SK-N-SH (cell line): ENCODE results near the gene TP53I11. TPM values are rescaled to one million over a fixed set of nuclear protein-coding genes. Genes with fewer than 3 reads are reported as not detected.
A peak's percentile ranks its signal among the peaks of the same experiment; 100 is the strongest.

Source experiments
- CTCF ChIA-PET: fragments of 300-600, 350-600 bp; formaldehyde crosslinking; extraction: SDS; loops from one replicate; lab custom pipeline; 2021; lab: Yijun Ruan, JAX
- POLR2A ChIA-PET: fragments of 350-600 bp; sonication (Branson Sonifier 250); formaldehyde crosslinking; extraction: SDS; loops from one replicate; lab custom pipeline; 2020; ENCODE audit warnings: antibody characterized with exemption, inconsistent platforms; lab: Yijun Ruan, JAX
- DNase-seq: peaks from one replicate; pipeline ENCODE4 v3.0.0; 2012
- H2AFZ ChIP-seq: fragments of 200-600 bp; sonication (generic); 2 replicates; pipeline ENCODE4 v1.8.1; 2016; ENCODE audit warnings: antibody characterized with exemption, mild to moderate bottlenecking, low read depth
- H3F3A ChIP-seq: fragments of 200-600 bp; sonication (generic); replicated peaks from 2 replicates; pipeline ENCODE3; 2016; ENCODE audit warnings: antibody characterized with exemption, mild to moderate bottlenecking; ENCODE audit not compliant: insufficient read depth
- H3K27ac ChIP-seq, 2 experiments: fragments of 200-500 bp in 1 of 2; fragments of 200-600 bp in 1 of 2; sonication (Bioruptor generic) in 1 of 2; sonication (generic), shearing (Covaris generic) in 1 of 2; 2 replicates each; pipeline versions ENCODE4 v1.5.1 to v1.6.1; 2014 to 2016; ENCODE audit warnings: low read depth in 2 of 2, inconsistent platforms in 1 of 2, low read length in 1 of 2, mild to moderate bottlenecking in 1 of 2, mixed read lengths in 1 of 2
- H3K27me3 ChIP-seq: fragments of 200-600 bp; sonication (generic), shearing (Covaris generic); 2 replicates; pipeline ENCODE4 v1.6.1; 2016; ENCODE audit warnings: mixed run types; ENCODE audit not compliant: insufficient read depth
- H3K36me3 ChIP-seq, 2 experiments: fragments of 200-500 bp in 1 of 2; fragments of 200-600 bp in 1 of 2; sonication (Bioruptor generic) in 1 of 2; sonication (generic) in 1 of 2; replicated peaks in 1 of 2; 2 replicates each; pipeline versions ENCODE3 to v1.5.1; 2014 to 2016; ENCODE audit warnings: low read length in 1 of 2, mild to moderate bottlenecking in 1 of 2; ENCODE audit not compliant: insufficient read depth in 2 of 2, control insufficient read depth in 1 of 2
- H3K4me1 ChIP-seq, 2 experiments: fragments of 200-500 bp in 1 of 2; fragments of 200-600 bp in 1 of 2; sonication (Bioruptor generic) in 1 of 2; sonication (generic), shearing (Covaris generic) in 1 of 2; 2 replicates each; pipeline versions ENCODE4 v1.5.1 to v1.6.1; 2014 to 2016; ENCODE audit warnings: low read depth in 1 of 2, low read length in 1 of 2, mixed run types in 1 of 2; ENCODE audit not compliant: insufficient read depth in 2 of 2, control insufficient read depth in 1 of 2
- H3K4me2 ChIP-seq: fragments of 200-600 bp; sonication (generic), shearing (Covaris generic); 2 replicates; pipeline ENCODE4 v1.6.1; 2017; ENCODE audit warnings: mixed run types
- H3K4me3 ChIP-seq, 2 experiments: fragments of 200-500 bp in 1 of 2; fragments of 200-600 bp in 1 of 2; sonication (Bioruptor generic) in 1 of 2; sonication (generic), shearing (Covaris generic) in 1 of 2; 2 replicates each; pipeline versions ENCODE4 v1.5.1 to v1.8.1; 2014 to 2016; ENCODE audit warnings: low read depth in 2 of 2, inconsistent platforms in 1 of 2, low read length in 1 of 2, mild to moderate bottlenecking in 1 of 2, mixed read lengths in 1 of 2, moderate library complexity in 1 of 2
- H3K79me2 ChIP-seq: fragments of 200-600 bp; sonication (generic); 2 replicates; pipeline ENCODE4 v1.8.1; 2017; ENCODE audit warnings: mild to moderate bottlenecking; ENCODE audit not compliant: insufficient read depth
- H3K9ac ChIP-seq: fragments of 200-600 bp; sonication (generic); 2 replicates; pipeline ENCODE4 v1.6.1; 2017; ENCODE audit warnings: mixed run types
- H3K9me2 ChIP-seq: fragments of 200-600 bp; sonication (generic); 2 replicates; pipeline ENCODE4 v1.6.1; 2017; ENCODE audit warnings: mixed run types
- H3K9me3 ChIP-seq: fragments of 200-600 bp; sonication (generic); 2 replicates; pipeline ENCODE4 v1.6.1; 2017; ENCODE audit warnings: mixed run types, mild to moderate bottlenecking, moderate library complexity
- H4K20me1 ChIP-seq: fragments of 200-600 bp; sonication (generic); 2 replicates; pipeline ENCODE4 v1.6.1; 2017; ENCODE audit warnings: mild to moderate bottlenecking, mixed run types; ENCODE audit not compliant: insufficient read depth
- EZH2phosphoT487 ChIP-seq: fragments of 200-600 bp; sonication (generic); IDR thresholded peaks from 2 replicates; pipeline ENCODE4 v1.6.1; 2017; ENCODE audit warnings: low read depth, mixed run types, mild to moderate bottlenecking, antibody characterized with exemption, moderate library complexity, borderline replicate concordance
- GABPA ChIP-seq: IDR thresholded peaks from 2 replicates; pipeline ENCODE4 v1.4.0; 2012; ENCODE audit warnings: low read depth, mild to moderate bottlenecking
- MXI1 ChIP-seq: IDR thresholded peaks from 2 replicates; pipeline ENCODE4 v1.6.1; 2012; ENCODE audit warnings: mild to moderate bottlenecking, low read depth, low read length, improper control_type of control experiment
- RXRA ChIP-seq: IDR thresholded peaks from 2 replicates; pipeline ENCODE4 v1.4.0; 2012; ENCODE audit warnings: low read depth, mild to moderate bottlenecking, borderline replicate concordance
- SIN3A ChIP-seq: IDR thresholded peaks from 2 replicates; pipeline ENCODE4 v1.6.1; 2012; ENCODE audit warnings: low read depth, mild to moderate bottlenecking, low read length, moderate library complexity, borderline replicate concordance
- SMC3 ChIP-seq: IDR thresholded peaks from 2 replicates; pipeline ENCODE4 v1.6.1; 2012; ENCODE audit warnings: low read depth, low read length, improper control_type of control experiment
- TAF1 ChIP-seq: IDR thresholded peaks from 2 replicates; pipeline ENCODE4 v1.6.1; 2012; ENCODE audit warnings: low read depth, mild to moderate bottlenecking, low read length, moderate library complexity, borderline replicate concordance
- WGBS: methylation state at CpG from one replicate; pipeline ENCODE4 v1.1.6; 2017; ENCODE audit warnings: low lambda C conversion rate; 5-methylcytosine and 5-hydroxymethylcytosine counted together
- polyA plus RNA-seq, 3 experiments: library from polyadenylated mRNA; depleted of rRNA; stranded (reverse); fragments of >200 nt; gene quantifications; 2 replicates each; pipeline ENCODE4 v1.2.3, GENCODE V29; 2012
- TF ChIP-seq, protein P1 (sequence below): fragments of 150-350 bp; IDR thresholded peaks from 2 replicates; pipeline ENCODE4 v1.6.1; 2017; ENCODE audit warnings: antibody characterized with exemption, low read length, low read depth, borderline replicate concordance
- TF ChIP-seq, protein P2 (sequence below): IDR thresholded peaks from 2 replicates; pipeline ENCODE4; 2012
- TF ChIP-seq, protein P3 (sequence below): IDR thresholded peaks from 2 replicates; pipeline ENCODE4 v1.4.0; 2012; ENCODE audit warnings: low read depth, borderline replicate concordance

The TP53I11 gene
- polyA plus RNA-seq, 1 of the 3 experiments (the other 2 are of a cell fraction), result 6.6 TPM

DNA sequence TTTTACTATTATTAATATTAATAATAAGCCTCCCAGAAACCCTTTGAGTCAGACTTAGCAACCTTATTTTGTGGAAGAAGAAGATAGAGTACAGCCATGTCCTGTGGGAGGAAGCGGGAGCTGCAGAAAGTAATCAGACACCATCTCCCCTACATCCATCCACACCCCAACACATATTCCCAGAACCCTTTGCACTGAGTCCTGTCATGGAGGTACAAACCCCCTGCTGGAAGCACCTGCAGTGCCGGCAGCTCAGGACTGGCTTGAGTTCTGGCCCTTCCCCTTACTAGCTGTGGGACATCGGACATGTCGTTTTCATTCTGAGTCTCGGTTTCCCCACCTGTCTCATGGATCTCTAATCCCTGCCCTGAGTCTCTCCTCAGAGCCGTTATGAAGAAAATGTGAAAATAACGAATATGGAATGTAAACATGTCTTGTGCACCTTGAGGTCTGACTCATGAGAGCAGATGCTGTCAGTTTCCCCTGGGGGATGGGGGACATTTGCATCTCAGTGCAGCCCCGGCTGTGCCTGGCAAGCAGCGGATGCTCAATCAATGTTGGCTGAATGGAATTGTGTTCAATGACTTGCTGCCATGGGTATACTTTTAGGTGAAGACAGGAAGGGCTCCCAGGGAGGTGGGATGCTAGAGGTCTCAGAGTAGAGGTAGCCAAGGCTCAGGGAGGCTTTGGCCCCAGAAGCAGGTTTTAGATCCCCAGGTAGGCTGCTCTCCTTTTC lies 45.4 kb downstream of the TP53I11 start:
- no peaks in the 10 kb centered on the region for H3K36me3 ChIP-seq
- H2AFZ ChIP-seq, result no peak overlapping the region
- H3K4me2 ChIP-seq, result no peak overlapping the region
- peaks cover 0 to 8% of the 10 kb centered on the region in 2 experiments; a peak in 1 of 4 replicates for H3K4me1 ChIP-seq
- no peak overlapping the region for H3K27ac ChIP-seq
- no peak overlapping the region for H3K4me3 ChIP-seq
- no peaks in the 10 kb centered on the region for H4K20me1 ChIP-seq
- no peak for DNase-seq
- H3K9me3 ChIP-seq, result no peaks in the 10 kb centered on the region
- no peaks in the 10 kb centered on the region for H3K79me2 ChIP-seq
- no peaks in the 10 kb centered on the region for H3K9me2 ChIP-seq
- ChIA-PET CTCF (interaction anchor here (1.0 to 5.1 kb wide), 3 partner anchors 11 to 284 kb away, joined by 3 to 19 read pairs (median 14); no protein-coding TSS in a partner anchor), POLR2A (no interaction called here)
- 83% methylated on average over 9 of the region's 9 CpGs for WGBS
- TF ChIP-seq MXI1, result no peak
- TF ChIP-seq, protein P1, sequence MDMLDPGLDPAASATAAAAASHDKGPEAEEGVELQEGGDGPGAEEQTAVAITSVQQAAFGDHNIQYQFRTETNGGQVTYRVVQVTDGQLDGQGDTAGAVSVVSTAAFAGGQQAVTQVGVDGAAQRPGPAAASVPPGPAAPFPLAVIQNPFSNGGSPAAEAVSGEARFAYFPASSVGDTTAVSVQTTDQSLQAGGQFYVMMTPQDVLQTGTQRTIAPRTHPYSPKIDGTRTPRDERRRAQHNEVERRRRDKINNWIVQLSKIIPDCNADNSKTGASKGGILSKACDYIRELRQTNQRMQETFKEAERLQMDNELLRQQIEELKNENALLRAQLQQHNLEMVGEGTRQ, result no peak
- TF ChIP-seq, protein P2, sequence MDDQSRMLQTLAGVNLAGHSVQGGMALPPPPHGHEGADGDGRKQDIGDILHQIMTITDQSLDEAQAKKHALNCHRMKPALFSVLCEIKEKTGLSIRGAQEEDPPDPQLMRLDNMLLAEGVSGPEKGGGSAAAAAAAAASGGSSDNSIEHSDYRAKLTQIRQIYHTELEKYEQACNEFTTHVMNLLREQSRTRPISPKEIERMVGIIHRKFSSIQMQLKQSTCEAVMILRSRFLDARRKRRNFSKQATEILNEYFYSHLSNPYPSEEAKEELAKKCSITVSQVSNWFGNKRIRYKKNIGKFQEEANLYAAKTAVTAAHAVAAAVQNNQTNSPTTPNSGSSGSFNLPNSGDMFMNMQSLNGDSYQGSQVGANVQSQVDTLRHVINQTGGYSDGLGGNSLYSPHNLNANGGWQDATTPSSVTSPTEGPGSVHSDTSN, result no peak
- no peak for TF ChIP-seq GABPA
- no peak for TF ChIP-seq SIN3A
- TF ChIP-seq TAF1, result no peak
- TF ChIP-seq RXRA, result no peak
- no peak for TF ChIP-seq SMC3
- TF ChIP-seq, protein P3, sequence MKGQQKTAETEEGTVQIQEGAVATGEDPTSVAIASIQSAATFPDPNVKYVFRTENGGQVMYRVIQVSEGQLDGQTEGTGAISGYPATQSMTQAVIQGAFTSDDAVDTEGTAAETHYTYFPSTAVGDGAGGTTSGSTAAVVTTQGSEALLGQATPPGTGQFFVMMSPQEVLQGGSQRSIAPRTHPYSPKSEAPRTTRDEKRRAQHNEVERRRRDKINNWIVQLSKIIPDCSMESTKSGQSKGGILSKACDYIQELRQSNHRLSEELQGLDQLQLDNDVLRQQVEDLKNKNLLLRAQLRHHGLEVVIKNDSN, result no peak
- no peak overlapping the region for H3K9ac ChIP-seq
- H3K27me3 ChIP-seq, result peaks cover 5% of the 10 kb centered on the region; the same call in 1 of the 2 replicates
- H3F3A ChIP-seq, result no peaks in the 10 kb centered on the region

DNA sequence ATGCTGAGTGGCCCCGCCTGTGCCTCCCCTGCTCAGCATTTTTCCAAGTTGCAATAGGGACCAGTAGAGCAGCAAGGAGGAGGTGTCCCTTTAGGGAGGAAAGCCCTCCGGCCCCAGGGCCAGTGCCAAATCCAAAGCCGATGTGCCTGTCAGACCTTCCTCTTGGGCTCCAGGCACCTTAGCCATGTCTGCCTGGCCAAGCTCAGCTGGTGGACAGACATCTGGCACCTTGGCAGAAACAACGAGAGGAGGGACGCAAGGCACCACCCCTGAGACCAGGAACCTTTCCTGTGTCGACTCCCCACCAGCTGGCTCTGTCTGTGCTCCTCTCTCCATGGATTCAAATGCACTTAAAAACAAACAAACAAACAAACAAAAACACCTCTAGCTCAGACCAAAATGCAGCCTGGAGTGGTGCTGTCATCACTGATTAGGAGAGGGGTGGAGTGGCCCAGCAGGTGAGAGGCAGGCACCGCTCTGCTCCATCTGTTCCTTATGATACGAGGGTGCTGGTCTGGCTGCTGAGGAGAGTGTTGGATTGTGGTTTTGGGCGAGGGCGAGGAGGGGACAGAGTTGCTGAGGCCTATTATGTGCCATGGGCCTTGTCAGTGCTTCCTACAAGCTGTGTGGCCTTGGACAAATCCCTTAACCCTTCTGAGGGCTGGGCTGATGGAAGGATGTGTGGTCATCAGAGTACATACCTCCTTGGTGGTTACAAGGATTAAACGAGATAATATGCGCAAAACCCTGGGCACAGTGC lies 46.2 kb downstream of the TP53I11 start:
- Histone ChIP-seq H3K4me3 (no peak overlapping the region), H2AFZ (no peak overlapping the region), H3K79me2 (no peaks in the 10 kb centered on the region), H3K4me1 (peaks cover 0 to 8% of the 10 kb centered on the region in 2 experiments; a peak in 1 of 4 replicates), H3K27ac (peak overlapping the region in 1 of 2 experiments; percentile 6; a peak in 1 of 4 replicates), H3K9me2 (no peaks in the 10 kb centered on the region), H3K4me2 (no peak overlapping the region), H3F3A (no peaks in the 10 kb centered on the region), H4K20me1 (no peaks in the 10 kb centered on the region), H3K9me3 (no peaks in the 10 kb centered on the region), H3K27me3 (peaks cover 5% of the 10 kb centered on the region; the same call in 1 of the 2 replicates), H3K36me3 (no peaks in the 10 kb centered on the region), H3K9ac (no peak overlapping the region)
- WGBS, result 61% methylated on average over 12 of the region's 12 CpGs
- ChIA-PET POLR2A (no interaction called here), CTCF (interaction anchor here (0.6 to 5.1 kb wide), 6 partner anchors 10 to 292 kb away, joined by 3 to 19 read pairs (median 4); no protein-coding TSS in a partner anchor)
- TF ChIP-seq EZH2phosphoT487 (no peak), SMC3 (no peak)
- DNase-seq, result no peak
